HG03469 (cell line): ENCODE measurements around the gene CNTN4.

Experiments
- ATAC-seq: cut with Tn5 transposase; IDR thresholded peaks from one replicate; pipeline ENCODE4 v1.9.1; 2021; ENCODE audit warnings: mild to moderate bottlenecking, moderate library complexity, moderate number of reproducible peaks; ENCODE audit not compliant: unreplicated experiment

Gene CNTN4

GRCh38 chr3:2568929-2569328, 470.3 kb downstream of the CNTN4 start:
- no peak for ATAC-seq

- no peak for ATAC-seq
Measured at GRCh38 chr3:2577571-2577970, 478.9 kb downstream of the CNTN4 start.

GRCh38 chr3:2578560-2578959, 479.9 kb downstream of the CNTN4 start:
- no peak for ATAC-seq

DNA sequence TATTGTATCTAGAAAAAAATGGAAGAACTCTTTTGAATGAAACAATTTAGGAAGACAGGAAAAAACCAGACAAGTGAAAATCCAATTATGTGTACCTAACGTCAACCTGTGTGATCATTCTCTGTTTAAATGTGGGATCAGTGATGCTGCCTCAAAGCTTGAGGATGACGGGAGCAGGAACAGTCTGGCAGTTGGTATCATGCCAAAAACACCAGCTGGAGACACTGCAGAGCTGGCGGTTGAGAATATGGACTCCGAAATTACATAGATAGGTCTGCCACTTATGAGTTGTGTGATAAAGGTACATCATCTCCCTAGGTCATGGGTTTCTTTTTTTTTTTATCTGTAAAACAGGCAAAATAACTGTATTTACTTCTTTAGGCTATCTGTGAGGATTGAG, 480.5 kb downstream of the CNTN4 start:
- ATAC-seq: no peak

- no peak for ATAC-seq
Measured at GRCh38 chr3:2583046-2583445, 484.4 kb downstream of the CNTN4 start.

- ATAC-seq: no peak
Measured at GRCh38 chr3:2589336-2589969, 490.8 kb downstream of the CNTN4 start.

DNA sequence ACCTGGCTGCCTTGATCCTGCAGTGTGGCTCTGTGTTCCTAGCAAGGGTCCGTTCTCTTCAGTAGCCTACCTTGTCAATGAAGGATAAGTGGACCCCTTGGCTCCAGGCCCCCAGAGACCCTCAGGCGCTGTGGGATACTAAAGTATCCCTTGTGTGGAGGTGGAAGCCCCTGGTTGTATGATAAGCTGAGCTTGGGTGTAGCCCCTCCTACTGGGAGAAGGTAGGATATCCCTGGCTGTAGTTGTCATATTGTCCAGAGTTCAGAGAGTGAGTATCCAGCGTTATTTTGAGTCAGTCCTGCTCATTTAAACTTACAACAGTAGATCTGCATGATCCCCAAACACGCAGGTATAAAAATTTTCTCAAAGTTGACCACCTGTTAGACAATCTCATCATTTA, 496.8 kb downstream of the CNTN4 start:
- ATAC-seq: no peak

DNA sequence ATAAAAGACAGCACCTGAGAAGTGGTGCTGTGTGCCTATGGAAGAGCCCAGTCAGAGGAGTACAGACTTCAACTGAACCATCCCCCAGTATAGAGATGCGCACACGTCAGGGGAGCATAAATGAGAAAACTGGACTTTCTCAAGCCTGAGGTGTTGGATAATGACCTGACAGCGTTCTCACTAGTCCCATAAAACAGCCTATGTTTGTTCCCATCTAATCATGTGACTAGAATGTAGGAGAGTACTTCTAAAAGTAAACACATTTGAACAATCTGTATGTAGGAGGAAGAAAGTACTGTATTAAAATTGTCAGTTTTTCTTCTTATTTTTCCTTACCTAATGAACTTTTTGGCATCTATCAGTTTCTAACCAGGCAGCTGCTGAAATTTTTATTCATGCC, 498.9 kb downstream of the CNTN4 start:
- ATAC-seq: no peak

- ATAC-seq: no peak
Measured at GRCh38 chr3:2599471-2599870, 500.8 kb downstream of the CNTN4 start.

DNA sequence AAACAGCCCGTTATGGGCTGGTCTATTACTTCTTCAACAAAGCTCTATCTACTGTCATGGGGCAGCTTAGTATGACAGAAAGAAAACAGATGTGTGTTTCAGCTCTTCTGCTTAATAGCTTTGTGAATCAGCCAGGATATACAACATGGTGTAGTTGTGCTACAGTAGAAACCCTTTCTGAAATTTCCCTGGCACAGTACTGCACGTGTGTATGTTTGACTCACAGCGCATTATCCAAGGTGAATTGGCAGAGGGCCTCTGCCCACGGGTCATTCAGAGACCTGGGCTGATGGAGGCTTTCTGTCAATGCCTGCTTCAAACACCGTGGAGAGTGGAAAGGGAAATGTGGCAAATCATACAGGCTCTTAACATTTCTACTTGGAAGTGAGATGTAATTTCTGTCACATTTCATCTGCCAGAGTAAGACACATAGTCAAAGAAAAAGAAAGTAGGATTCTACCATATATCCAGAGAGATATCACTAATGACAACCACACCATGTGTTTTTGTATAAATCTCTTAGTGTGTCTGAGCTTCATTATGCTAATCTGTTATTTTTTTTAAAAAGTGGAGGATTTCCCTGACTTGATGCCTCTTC, 505.1 kb downstream of the CNTN4 start:
- ATAC-seq: no peak

- ATAC-seq: no peak
Measured at GRCh38 chr3:2614578-2614977, 515.9 kb downstream of the CNTN4 start.

DNA sequence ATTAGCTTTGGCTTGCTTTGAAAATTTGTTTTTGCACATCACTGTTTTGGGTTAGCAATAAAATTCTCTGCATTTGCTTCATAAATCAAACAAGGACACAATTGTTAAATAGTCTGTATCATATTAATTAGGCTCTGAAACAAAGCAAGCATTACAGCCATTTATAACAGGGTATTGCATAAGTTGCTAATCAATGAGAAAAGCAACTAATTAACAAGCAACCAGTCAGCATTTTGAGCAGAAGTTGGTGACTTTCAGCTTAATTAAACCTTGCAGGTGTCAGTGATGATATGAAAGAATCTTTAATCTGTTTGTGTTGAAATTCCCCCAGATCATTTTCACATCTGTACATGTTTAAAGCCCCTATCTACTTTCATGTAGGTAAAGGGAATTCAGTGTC, 516.4 kb downstream of the CNTN4 start:
- ATAC-seq: no peak

DNA sequence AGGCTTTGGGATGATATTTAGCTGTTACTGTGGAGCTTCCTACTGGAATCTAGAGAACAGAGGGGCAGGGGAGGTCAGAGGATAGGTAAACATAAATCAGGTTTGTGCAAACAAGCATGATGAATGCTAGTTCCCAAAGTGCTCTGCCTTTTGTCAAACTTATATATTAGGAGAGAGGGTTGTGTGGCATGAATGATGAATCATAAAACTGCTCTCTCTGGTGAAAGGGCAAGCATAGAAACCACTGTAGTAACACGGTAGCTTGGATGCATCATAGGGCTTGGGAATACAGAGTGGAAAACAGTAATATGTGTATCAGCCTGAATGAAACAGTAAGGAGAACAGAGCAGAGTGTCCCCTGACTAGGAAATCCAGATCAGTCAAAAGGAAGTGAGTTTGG, 524.8 kb downstream of the CNTN4 start:
- no peak for ATAC-seq

DNA sequence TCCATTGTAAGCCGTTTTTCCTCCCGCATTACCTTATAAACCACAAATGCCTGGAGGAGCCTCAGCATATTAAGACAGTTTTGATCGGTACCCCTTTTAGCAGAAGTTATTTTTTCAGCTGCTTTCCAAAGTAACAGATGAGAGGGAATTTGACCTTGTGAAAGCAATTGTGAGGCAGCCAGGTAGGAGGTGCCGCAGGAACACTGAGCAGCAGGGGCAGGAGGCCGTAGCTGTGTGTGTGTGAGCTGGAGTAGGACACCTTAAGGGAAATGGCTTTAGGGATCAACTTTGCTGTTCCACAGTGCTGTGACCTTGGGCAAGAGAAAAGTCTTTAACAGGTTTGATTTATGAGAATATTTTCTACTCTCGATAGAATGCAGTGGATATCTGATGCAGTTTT, 529.5 kb downstream of the CNTN4 start:
- no peak for ATAC-seq

- no peak for ATAC-seq
Measured at GRCh38 chr3:2635511-2635910, 536.8 kb downstream of the CNTN4 start.

DNA sequence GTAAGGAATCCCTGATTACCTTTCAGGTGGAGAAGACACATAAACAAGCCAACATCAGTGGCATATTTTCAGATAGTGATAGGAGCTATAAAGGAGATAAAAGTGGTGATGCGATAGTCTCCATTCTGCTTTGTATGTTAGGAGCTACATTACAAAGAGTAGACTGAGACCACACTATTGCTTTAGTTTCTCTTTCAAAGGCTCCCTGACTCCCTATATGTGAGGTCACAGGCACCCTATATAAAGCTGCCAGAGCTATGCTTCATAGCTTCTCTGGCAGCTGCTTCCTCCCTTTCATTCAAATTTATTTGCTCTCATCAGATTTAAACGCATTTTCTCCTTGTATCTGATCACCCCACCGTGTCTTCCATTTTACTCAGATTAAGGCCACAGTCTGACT, 544.9 kb downstream of the CNTN4 start:
- no peak for ATAC-seq

DNA sequence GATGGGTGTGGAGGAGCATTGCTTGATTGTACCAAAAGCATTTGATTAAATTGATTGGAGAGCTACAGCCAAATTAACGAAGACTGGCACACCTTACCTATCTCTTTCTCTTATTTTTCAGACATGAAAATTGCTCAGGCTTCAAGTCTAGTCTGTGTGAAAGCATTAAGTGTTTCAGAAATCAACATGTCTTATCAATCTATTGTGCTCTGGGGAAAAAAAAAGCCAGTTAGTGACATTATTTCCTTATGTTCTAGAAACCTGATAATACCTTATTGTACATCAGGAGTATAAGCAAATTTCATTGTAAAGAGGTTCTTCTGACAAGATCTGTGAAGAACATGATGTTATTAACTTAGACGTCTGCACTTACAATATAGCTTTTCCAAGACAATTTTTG, 546.3 kb downstream of the CNTN4 start:
- no peak for ATAC-seq

- no peak for ATAC-seq
Measured at GRCh38 chr3:2650746-2651145, 552.1 kb downstream of the CNTN4 start.

- no peak for ATAC-seq
Measured at GRCh38 chr3:2652386-2652785, 553.7 kb downstream of the CNTN4 start.

- no peak for ATAC-seq
Measured at GRCh38 chr3:2653706-2654105, 555.0 kb downstream of the CNTN4 start.

GRCh38 chr3:2655229-2655701, 556.6 kb downstream of the CNTN4 start:
- ATAC-seq: no peak

DNA sequence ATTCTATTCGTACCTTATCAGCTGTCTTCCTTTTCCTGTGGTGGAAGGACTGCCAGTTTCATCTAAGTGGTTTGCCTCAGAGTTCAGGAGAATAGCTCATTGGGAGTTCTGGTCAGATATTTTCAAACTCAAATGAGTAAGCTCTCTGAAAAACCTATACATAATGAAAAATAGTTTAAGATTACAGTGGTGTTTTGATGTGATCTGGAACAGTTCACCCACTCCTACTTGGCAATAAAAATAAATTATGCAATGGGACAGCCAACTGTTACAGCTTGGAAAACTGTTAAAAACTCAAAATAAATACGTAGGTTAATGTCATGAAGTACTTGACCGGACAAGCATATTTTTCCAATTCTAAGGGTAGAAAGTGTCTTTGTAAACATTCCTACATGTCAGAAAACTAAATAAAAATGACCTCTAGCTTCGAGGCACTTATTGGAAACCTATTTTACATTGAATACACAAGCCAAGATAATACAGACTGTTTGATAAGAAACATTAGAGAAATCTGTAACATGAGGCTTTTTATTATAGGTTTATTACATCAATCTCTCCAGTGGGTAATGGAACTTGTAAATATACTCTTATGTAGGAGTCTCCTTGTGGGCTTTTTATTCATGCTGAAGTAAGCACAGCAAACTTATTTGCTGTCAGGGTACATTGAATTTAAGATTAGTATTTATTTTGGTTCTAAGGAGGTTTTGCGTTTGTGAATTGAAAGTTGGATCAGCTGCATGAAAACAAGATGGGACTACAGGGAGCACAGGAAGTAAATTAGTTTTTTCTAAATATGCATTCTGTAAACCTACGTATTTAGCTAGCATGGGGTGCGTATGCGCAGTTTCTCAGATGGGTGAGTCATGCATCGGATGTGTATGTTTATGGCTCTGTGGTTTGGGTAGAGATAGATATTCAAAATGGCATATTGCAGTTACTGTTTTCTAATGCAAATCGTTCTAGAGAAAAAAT, 558.4 kb downstream of the CNTN4 start:
- ATAC-seq: no peak
